ENCODE data around the gene HS3ST6.
A peak's percentile ranks its signal among the peaks of the same experiment; 100 is the strongest.

DNA sequence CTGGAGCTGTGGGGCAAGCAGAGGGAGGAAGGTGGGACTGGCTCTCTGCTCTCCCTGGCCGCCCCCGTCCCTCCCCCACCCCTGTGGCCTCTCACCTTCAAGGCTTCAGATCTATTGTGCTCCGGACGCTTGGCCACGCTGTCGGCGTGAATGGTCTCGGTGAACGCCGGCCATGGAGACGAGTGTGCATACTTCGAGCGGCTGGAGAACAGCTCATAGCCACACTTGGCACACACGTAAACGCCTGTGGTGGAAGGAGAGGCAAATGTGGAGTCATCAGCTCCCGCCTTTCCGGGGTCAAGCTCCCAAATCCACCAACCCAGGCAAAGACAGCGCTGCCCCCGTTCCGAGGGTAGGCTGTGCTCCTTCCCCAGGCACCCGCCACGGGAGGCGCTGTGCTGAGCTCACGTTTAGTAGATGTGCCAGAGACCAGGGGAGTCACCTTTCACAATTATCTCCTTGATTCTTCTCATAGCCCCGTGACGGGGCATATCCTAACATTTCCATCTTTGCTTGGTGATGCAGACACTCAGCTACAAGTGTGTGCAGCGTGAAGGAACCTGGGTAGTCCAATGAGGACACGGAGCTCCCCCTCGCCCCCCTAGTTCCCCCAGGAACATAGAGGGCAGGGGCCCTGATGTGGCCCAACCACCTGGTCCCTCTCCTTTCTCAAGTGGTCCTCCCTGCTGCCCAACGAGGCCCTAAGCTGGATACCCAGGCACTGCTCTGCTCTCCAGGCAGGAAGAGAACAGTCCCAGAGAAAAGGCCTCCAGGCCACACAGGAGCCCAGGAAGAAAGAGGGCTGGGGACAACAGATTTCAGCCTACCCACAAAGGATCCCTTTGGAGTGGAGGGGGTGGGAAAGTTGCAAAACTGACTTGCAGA is 23.2 kb upstream of the HS3ST6 start:
- TF ChIP-seq, protein P1, sequence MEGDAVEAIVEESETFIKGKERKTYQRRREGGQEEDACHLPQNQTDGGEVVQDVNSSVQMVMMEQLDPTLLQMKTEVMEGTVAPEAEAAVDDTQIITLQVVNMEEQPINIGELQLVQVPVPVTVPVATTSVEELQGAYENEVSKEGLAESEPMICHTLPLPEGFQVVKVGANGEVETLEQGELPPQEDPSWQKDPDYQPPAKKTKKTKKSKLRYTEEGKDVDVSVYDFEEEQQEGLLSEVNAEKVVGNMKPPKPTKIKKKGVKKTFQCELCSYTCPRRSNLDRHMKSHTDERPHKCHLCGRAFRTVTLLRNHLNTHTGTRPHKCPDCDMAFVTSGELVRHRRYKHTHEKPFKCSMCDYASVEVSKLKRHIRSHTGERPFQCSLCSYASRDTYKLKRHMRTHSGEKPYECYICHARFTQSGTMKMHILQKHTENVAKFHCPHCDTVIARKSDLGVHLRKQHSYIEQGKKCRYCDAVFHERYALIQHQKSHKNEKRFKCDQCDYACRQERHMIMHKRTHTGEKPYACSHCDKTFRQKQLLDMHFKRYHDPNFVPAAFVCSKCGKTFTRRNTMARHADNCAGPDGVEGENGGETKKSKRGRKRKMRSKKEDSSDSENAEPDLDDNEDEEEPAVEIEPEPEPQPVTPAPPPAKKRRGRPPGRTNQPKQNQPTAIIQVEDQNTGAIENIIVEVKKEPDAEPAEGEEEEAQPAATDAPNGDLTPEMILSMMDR (IDR thresholded peaks at IDR 0.05): peak; percentile 35
- no peak for TF ChIP-seq EZH2 (IDR thresholded peaks at IDR 0.05)
